Stimulated activated CD4-positive, alpha-beta T cell treated with anti-CD3 and anti-CD28 coated beads, TNF-alpha, amount 100 ng/mL, for 24 hours (primary cell): ENCODE measurements around the gene HPSE2.
A peak's percentile ranks its signal among the peaks of the same experiment; 100 is the strongest.

Experiments
- DNase-seq, 3 experiments: peaks; one replicate each; pipeline ENCODE4 v3.0.0-alpha.2; 2020; ENCODE audit warnings: low read depth in 3 of 3

The HPSE2 gene

DNA sequence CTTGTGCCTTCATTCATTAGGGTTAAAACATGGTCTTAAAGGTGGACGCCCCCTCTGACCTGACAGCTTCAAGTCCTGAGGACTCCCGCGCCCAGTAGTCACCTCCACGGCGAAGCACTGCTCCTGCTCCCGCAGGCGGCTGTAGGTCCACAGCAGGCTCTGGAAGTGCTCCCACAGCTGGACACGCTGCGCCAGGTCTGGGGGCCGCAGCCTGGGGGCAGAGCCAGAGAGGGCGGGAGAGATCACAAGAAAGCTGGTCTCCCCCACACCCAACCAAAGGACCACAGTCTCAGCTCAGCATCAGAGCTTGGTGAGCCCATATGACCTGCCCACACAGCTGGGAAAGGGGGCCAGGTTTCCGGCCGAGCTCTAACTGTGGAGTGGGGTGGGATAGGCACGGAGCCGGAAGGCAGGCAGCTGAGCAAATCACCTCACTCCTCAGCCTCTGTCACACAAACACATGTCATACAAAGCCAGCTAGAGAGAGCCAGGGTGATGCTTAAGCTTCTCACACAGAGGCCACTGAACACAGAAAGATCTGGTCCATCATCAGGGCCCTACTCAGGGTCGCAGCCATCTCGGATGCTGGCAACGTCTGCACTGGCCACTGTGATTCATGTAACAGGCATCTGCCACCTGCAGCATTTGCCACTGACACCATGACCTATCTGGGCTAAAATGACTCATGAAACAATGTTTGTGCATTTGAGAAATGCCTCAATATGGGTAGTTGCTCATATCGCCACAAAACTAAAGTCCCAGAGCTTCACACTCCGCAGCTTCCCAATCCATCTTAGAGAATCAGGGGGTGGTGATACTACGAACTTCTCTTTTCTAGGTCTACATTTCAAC is 801.5 kb downstream of the HPSE2 start:
- no peak for DNase-seq

DNA sequence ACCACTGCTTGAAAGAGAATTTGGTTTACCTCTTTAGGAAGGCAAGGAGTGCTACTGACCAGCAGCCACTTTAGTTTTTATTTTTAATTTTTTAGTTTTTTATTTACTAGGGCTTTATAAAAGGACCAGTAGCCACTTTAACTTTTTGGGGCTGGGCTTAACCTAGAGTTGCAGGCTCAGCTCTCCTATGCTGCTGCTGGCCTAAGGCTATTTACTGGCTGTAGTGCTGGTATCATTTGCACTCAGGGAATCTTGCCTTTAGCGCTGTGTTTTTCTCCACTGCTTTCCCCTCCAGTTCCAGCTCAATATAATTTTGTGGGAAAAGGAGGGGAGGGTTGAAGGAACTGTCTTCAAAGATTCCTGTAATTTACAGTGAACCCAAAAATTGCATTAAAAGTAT is 802.3 kb downstream of the HPSE2 start:
- DNase-seq = no peak

- no peak for DNase-seq
Observed at GRCh38 chr10:98432330-98432729, 803.3 kb downstream of the HPSE2 start.

- DNase-seq = no peak
Observed at GRCh38 chr10:98431016-98431415, 804.6 kb downstream of the HPSE2 start.

DNA sequence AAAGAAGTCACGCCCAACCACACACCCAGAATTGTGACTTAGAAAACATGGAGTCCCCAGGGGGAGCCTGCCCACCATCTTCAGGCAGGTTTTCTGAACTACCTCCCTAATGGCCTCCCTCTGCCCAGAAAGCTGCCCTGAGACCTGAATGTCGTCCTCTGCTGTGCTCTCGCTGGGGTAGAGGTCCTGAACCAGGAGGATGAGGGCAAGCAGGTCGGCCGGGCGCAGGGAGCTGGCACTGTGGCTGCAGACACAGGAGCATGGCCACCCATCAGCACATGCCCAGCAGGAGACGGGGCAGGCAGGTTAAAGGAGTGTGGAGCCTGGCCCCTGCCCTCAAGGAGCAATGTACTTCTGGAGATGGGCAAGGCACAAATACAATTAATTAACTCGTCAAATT is 805.2 kb downstream of the HPSE2 start:
- DNase-seq = no peak

DNA sequence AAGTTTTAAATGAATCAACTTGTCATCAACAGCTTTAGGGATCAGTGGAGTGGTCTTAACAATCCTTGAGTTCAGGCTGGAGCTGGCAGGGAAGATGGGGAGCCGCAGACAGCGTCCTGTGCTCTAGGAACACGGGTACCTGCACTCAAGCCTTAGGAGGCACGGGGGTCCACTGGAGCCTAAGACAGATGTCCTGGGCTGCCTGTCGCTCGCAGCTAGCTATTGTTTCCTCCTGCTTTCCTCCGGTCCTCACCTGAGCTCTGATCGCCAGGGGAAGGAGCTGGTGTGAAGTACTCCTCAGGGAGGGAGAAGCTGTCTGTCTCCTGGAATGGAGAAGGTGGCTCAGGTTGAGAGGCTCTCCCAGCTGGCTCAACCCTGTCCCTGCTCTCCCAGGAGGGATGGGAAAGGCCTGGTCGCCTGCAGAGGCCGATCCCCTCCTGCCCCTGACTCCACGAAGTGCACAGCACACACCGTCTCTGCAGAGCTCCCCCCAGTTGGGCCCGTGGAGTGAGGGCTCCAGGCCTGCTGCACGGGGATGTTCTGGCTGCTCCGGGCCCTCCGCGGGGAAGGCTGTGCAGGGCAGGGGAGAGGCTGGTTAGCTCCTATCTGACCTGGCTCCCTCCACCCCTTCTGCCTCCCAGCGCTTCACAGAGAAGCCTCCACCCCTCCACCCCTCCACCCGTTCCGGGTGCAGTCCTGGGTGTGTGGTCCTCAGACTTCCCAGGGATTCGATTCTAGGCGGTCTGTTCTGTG is 806.2 kb downstream of the HPSE2 start:
- DNase-seq = no peak

DNA sequence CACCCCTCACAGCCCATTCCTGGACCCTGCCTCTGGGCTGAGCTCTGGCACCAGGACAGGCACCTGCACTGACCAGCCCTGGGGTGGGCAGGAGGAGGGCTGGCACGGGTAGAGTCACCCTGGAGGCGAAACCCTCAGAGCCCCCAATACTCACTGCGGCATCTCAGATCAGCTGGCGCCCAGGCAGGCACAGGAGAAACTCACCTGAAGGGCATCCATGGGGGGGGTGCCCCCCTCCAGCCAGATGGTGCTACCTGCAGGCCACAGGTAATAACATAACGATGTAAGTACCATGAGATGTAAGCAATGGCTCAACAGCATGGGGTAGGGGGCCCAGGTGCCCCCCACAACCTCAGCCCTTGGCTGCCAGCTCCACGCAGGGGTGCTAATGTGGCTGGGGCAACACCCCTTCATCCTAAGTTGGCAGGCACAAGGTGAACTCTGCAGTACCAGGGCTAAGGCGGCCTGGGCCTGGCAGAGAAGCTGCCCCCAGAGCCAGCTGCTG is 808.6 kb downstream of the HPSE2 start:
- no peak for DNase-seq

- DNase-seq = peak; percentile 11 to 44 (median 23)
Observed at GRCh38 chr10:98425511-98426352, 809.9 kb downstream of the HPSE2 start.

- no peak for DNase-seq
Observed at GRCh38 chr10:98424295-98425254, 811.1 kb downstream of the HPSE2 start.

DNA sequence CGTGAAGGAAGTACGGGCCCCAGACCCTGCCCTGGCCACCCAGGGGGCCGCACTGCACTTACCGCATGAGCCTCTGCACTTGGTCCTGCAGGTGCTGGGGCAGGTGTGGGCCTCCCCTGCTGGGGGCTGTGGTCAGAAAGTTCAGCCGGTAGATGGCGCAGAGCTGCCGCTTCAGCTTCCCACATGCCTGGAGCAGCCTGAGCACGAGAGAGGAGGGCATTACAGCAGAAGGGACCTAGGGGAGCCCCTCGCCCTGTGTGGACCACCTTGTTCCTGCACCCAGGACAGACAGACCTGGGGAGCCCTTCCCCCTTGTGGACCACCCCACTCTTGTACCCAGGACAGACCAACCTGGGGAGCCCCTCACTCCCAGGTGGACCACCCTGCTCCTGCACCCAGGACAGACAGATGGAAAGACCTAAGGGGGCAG is 811.9 kb downstream of the HPSE2 start:
- DNase-seq = no peak

- DNase-seq = no peak
Observed at GRCh38 chr10:98422182-98422581, 813.5 kb downstream of the HPSE2 start.

DNA sequence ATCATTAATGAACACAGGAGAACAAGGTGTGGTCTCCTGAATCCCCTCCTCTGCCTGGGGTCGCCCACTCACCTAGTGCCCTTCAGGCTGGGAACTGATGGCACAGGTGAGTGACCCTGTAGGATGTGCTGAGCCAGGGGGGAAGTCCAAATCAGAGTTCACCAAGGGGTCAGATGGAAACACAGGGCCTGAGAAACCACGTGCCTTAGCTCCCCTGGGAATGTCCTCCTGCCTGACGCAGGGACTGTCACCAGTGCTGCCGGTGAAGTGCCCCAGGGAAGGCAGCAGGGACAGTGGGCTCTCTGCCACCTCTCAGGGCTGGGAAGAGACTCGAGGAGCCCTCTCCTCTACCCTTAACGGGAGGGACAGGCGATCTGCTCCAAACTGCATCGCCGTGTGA is 814.9 kb downstream of the HPSE2 start:
- no peak for DNase-seq

DNA sequence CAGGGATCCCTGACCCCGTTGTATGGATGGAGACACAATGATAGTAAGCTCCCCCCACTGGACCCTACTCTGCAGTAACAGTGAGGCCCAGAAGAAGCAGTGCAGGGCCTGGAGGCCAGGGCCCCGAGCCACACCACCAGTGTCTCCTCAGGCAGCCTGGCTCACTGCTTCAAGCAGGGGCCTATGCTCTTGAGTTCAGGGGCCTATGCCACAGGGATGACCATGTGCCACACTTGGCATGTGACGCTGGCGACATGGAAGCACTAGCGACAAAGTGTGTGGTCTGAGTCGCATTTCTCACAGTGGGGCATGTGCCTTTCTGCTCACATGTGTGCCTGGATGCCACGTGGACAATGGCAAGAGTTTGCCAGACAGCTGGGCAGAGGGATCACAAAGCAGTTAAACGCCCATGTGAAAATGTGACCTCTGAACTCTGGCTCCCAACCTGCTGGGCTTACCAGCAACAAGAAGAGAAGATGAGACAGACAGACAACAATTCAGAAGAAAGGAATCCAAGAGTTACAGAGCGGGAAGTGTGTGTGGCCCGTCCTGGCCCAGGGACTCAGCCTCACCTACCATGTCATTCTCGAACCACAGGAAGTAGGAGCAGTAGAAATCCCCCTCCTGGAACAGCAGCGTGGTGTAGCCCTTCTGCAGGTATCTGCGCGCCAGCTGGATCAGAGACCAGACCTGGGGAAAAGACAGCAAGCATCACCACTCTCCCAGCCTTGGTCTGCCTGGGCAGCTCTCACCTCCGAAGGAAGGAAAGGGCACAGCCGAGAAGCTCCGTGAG is 816.0 kb downstream of the HPSE2 start:
- no peak for DNase-seq

DNA sequence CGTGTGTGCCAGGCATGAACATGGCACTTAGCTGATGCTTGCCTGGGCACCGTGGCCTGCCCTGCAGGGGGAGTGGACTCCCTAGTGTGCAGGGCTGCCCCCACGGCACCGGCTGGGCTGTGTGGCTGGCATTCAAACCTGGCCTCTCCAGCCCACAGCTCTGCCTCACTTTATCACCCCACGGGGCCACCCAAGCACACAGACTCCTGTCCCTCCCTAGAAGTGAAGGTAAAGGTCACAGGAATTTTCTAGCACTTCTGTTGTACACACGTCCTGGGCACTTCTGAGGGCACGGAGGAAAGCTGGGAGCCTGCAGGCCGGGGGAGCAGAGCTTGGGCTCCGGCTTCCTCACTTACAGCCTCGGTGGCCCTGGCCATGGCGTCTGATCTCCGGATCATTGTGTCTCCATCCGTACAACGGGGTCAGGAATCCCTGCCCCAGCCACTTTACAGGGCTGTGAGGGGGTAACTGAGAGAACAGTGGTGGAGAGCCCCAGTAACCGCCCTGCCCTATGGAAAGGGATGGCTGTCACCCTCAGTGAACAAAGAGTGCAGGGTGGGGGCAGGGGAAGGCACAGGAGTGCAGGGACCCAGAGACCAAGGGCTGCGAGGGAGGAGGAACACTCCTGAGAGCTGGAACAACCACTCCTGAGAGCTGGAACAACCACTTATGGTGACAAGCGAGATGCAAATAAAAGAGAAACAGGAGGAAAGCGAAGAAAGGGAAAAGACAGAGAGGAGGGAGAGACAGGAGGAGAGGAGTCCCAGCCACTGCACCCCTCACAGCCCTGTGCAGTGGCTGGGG is 816.8 kb downstream of the HPSE2 start:
- no peak for DNase-seq

- DNase-seq = no peak
Observed at GRCh38 chr10:98417973-98418664, 817.5 kb downstream of the HPSE2 start.

DNA sequence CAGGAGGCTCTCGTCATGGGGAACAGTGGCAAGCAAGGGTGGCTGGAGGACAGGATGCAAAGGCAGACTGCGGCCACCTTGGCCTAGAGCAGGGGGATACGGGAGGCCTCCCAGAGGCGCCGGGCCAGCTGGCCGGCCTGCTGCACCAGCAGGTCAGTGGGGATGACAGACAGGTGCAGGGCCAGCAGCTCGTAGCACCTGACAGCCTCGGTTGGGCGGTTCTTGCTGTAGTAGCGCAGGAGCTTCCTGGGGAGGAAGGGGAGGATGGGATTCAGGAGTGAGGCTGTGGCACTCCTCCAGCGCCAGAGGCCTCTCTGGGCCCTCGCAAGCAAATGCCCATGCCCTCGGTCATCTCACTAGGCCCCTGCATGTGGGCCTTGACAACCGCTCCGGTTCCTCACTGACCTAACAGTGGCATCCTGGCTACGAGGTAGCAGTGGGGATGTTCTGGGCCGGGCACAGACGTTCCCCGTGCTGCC is 818.1 kb downstream of the HPSE2 start:
- no peak for DNase-seq

GRCh38 chr10:98416606-98417388 is 818.9 kb downstream of the HPSE2 start:
- no peak for DNase-seq

GRCh38 chr10:98415731-98416119 is 819.9 kb downstream of the HPSE2 start:
- no peak for DNase-seq
